ENCODE measurements around the gene GDAP1L1.

DNA sequence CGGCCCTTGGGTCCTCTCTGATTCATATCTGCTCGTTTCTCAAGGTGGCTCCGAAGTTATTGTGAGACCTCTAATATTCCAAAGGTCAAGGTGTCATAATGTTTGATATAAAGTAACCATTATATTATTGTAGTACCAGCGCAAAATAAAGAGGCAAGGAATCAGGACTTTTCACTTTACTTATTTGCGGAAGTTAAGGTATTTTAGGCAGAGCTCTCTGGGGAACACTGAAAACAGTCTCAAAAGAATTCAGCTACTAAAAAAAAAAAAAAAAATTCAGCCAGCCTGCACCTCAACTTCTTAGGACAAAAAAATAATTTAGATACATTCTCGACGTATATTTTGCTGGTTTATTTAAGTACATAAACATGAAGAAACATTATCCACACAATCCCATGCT lies 38.9 kb upstream of the GDAP1L1 start:
- TF ChIP-seq, protein P1, sequence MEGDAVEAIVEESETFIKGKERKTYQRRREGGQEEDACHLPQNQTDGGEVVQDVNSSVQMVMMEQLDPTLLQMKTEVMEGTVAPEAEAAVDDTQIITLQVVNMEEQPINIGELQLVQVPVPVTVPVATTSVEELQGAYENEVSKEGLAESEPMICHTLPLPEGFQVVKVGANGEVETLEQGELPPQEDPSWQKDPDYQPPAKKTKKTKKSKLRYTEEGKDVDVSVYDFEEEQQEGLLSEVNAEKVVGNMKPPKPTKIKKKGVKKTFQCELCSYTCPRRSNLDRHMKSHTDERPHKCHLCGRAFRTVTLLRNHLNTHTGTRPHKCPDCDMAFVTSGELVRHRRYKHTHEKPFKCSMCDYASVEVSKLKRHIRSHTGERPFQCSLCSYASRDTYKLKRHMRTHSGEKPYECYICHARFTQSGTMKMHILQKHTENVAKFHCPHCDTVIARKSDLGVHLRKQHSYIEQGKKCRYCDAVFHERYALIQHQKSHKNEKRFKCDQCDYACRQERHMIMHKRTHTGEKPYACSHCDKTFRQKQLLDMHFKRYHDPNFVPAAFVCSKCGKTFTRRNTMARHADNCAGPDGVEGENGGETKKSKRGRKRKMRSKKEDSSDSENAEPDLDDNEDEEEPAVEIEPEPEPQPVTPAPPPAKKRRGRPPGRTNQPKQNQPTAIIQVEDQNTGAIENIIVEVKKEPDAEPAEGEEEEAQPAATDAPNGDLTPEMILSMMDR (IDR thresholded peaks at IDR 0.05), result no peak
- TF ChIP-seq POLR2A (IDR thresholded peaks at IDR 0.05), result no peak

Measured in right lobe of liver (tissue), 4 donors.